ENCODE results near the gene PLET1.

The PLET1 gene

DNA sequence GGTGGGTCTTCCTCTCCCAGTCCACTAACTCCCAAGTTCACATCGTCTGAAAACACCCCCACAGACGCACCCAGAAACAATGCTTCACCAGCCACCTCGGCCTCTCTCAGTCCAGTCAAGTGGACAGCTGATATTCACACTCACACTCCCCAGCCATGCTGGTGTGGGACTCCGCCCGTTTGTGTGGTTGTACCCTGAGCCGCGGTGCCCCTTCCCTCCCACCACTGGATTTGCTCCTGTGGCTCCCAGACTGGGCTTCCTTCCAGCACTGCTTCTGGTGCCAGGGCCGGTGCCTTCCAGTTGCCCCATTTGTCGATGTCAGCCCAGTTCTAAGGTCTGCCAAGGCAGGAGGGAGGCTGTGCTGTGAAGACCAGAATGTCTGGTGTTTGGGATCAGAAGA is 37.9 kb upstream of the PLET1 start:
- no peak overlapping the region for H3K9ac ChIP-seq (ENCODE audit: low read length)
- no peaks in the 10 kb centered on the region for H4K20me1 ChIP-seq (ENCODE audit: low read depth, low read length)
- TF ChIP-seq EZH2phosphoT487 (conservative IDR thresholded peaks at IDR 0.05; ENCODE audit: low read length), result no peak
- H3K4me2 ChIP-seq (ENCODE audit: low read depth, low read length, poor library complexity, severe bottlenecking), result no peak overlapping the region
- H3K36me3 ChIP-seq (ENCODE audit: low read length), result no peaks in the 10 kb centered on the region
- H3K9me2 ChIP-seq (replicated peaks; ENCODE audit: insufficient read depth, low read length), result no peaks in the 10 kb centered on the region
- no peak overlapping the region for H3K27ac ChIP-seq (ENCODE audit: low read depth, low read length)
- H3F3A ChIP-seq (ENCODE audit: insufficient read depth), result no peaks in the 10 kb centered on the region
- H3K27me3 ChIP-seq (ENCODE audit: low read length), result no peaks in the 10 kb centered on the region
- H3K4me3 ChIP-seq (ENCODE audit: insufficient read depth, low read length, poor library complexity, severe bottlenecking), result no peak overlapping the region
- no peaks in the 10 kb centered on the region for H3K79me2 ChIP-seq (ENCODE audit: insufficient read depth, low read length)
- H3K9me3 ChIP-seq (ENCODE audit: insufficient read depth, low read length), result no peaks in the 10 kb centered on the region
- H2AFZ ChIP-seq (ENCODE audit: low read depth, low read length, severe bottlenecking), result no peak overlapping the region

DNA sequence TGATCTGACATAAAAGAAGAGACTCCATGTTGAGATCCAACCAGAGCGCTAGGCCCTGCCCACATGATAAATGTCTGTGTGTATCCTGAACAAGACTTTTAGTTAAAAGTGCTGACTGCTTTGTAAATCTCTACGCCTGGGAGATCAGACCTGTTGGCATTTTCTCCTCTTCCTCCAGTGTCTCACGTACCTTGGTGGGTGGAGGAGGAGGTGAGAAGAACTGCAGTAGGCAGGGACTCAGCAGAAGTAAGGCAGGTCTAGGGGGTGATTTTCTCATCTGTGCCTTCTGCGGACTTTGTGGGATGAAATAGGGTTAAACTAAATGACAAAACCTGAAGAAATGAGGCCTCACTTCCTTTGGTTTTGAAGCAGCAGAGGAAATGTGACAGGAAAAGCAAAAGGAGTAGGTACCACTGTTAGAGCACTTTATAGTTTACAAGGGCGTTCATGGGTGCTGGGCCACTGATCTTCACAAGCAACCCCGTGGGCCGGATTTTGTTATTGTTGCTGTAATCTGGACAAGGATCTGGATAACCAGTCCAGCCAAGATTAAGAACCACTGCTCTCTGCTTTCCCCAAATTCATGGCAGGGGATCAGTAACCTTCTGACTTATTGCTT is 36.7 kb upstream of the PLET1 start:
- Histone ChIP-seq H3F3A (ENCODE audit: insufficient read depth) (no peaks in the 10 kb centered on the region), H3K27ac (ENCODE audit: low read depth, low read length) (no peak overlapping the region), H2AFZ (ENCODE audit: low read depth, low read length, severe bottlenecking) (no peak overlapping the region), H3K4me3 (ENCODE audit: insufficient read depth, low read length, poor library complexity, severe bottlenecking) (no peak overlapping the region), H3K27me3 (ENCODE audit: low read length) (no peaks in the 10 kb centered on the region), H3K4me2 (ENCODE audit: low read depth, low read length, poor library complexity, severe bottlenecking) (no peak overlapping the region), H3K9me2 (replicated peaks; ENCODE audit: insufficient read depth, low read length) (no peaks in the 10 kb centered on the region), H3K9me3 (ENCODE audit: insufficient read depth, low read length) (no peaks in the 10 kb centered on the region), H4K20me1 (ENCODE audit: low read depth, low read length) (no peaks in the 10 kb centered on the region), H3K9ac (ENCODE audit: low read length) (no peak overlapping the region), H3K36me3 (ENCODE audit: low read length) (no peaks in the 10 kb centered on the region), H3K79me2 (ENCODE audit: insufficient read depth, low read length) (no peaks in the 10 kb centered on the region)
- TF ChIP-seq, protein P1, sequence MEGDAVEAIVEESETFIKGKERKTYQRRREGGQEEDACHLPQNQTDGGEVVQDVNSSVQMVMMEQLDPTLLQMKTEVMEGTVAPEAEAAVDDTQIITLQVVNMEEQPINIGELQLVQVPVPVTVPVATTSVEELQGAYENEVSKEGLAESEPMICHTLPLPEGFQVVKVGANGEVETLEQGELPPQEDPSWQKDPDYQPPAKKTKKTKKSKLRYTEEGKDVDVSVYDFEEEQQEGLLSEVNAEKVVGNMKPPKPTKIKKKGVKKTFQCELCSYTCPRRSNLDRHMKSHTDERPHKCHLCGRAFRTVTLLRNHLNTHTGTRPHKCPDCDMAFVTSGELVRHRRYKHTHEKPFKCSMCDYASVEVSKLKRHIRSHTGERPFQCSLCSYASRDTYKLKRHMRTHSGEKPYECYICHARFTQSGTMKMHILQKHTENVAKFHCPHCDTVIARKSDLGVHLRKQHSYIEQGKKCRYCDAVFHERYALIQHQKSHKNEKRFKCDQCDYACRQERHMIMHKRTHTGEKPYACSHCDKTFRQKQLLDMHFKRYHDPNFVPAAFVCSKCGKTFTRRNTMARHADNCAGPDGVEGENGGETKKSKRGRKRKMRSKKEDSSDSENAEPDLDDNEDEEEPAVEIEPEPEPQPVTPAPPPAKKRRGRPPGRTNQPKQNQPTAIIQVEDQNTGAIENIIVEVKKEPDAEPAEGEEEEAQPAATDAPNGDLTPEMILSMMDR (IDR thresholded peaks at IDR 0.05; ENCODE audit: insufficient read depth, low read length, poor library complexity, severe bottlenecking), result no peak
- no peak for TF ChIP-seq EZH2phosphoT487 (conservative IDR thresholded peaks at IDR 0.05; ENCODE audit: low read length)

DNA sequence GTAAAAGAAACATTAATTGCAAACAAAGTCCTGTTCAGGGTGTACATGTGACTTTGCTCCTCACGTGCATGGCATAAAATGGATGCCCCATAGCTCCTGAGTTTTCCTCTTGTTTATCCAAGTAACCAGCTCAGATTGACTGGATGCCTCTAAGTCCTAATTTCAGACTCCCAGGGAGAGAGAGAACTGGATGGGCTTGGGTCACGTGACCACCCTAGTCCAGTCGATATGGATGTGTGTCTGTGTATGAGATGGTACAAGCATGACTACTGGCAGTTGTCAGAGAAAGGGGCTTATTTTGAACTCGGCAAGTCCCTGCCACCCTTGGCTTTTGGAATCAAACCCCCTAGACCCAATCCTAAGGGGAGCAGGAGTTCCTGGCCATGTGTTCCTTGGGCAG is 35.4 kb upstream of the PLET1 start:
- H3K27ac ChIP-seq (ENCODE audit: low read depth, low read length), result no peak overlapping the region
- H3K9me2 ChIP-seq (replicated peaks; ENCODE audit: insufficient read depth, low read length), result no peaks in the 10 kb centered on the region
- no peak overlapping the region for H3K9ac ChIP-seq (ENCODE audit: low read length)
- no peaks in the 10 kb centered on the region for H3K9me3 ChIP-seq (ENCODE audit: insufficient read depth, low read length)
- TF ChIP-seq EZH2phosphoT487 (conservative IDR thresholded peaks at IDR 0.05; ENCODE audit: low read length), result no peak
- TF ChIP-seq, protein P1 (IDR thresholded peaks at IDR 0.05; ENCODE audit: insufficient read depth, low read length, poor library complexity, severe bottlenecking), result no peak
- H3K27me3 ChIP-seq (ENCODE audit: low read length), result no peaks in the 10 kb centered on the region
- no peaks in the 10 kb centered on the region for H4K20me1 ChIP-seq (ENCODE audit: low read depth, low read length)
- no peak overlapping the region for H3K4me2 ChIP-seq (ENCODE audit: low read depth, low read length, poor library complexity, severe bottlenecking)
- no peaks in the 10 kb centered on the region for H3K79me2 ChIP-seq (ENCODE audit: insufficient read depth, low read length)
- no peak overlapping the region for H3K4me3 ChIP-seq (ENCODE audit: insufficient read depth, low read length, poor library complexity, severe bottlenecking)
- no peaks in the 10 kb centered on the region for H3F3A ChIP-seq (ENCODE audit: insufficient read depth)
- no peak overlapping the region for H2AFZ ChIP-seq (ENCODE audit: low read depth, low read length, severe bottlenecking)
- no peaks in the 10 kb centered on the region for H3K36me3 ChIP-seq (ENCODE audit: low read length)

DNA sequence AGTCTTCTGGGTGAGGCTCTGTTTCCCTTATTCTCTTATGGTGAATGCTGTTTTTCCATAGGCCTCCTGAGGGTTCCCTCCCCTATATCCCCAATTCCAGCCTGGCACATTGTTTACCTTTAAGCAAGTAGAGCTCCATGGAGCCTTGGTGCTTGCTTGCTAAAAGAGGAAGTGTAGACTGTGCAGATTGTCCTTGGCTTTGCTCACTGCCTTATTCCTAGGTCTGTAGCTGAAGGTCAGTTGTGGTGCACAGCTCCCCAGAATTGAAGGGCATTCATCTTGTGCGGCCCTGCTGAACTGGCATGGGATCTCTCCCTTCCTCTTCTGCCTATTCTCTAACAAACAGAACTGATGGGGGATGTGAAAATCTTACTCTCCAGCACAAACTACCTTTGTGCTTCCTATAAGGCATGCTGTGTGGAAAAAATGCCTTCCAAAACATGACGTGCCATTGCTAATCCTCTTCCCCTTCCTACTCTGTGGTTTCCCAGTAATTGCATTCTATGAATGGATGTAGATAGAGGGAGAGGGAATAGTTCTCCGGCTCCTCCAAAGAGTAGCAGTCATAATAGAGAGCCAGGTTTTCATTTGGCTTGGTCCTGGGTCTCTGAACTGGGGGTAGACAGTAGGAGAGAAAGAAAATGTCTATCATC is 34.2 kb upstream of the PLET1 start:
- H3K9me3 ChIP-seq (ENCODE audit: insufficient read depth, low read length), result no peaks in the 10 kb centered on the region

More for the DNA sequence above, 34.2 kb upstream of the PLET1 start:
- H3K4me3 ChIP-seq (ENCODE audit: insufficient read depth, low read length, poor library complexity, severe bottlenecking), result no peak overlapping the region
- H3K9me2 ChIP-seq (replicated peaks; ENCODE audit: insufficient read depth, low read length), result no peaks in the 10 kb centered on the region
- H3K79me2 ChIP-seq (ENCODE audit: insufficient read depth, low read length), result no peaks in the 10 kb centered on the region
- H3K36me3 ChIP-seq (ENCODE audit: low read length), result no peaks in the 10 kb centered on the region
- no peak overlapping the region for H3K4me2 ChIP-seq (ENCODE audit: low read depth, low read length, poor library complexity, severe bottlenecking)
- H3K9ac ChIP-seq (ENCODE audit: low read length), result no peak overlapping the region
- H3K27me3 ChIP-seq (ENCODE audit: low read length), result no peaks in the 10 kb centered on the region
- no peaks in the 10 kb centered on the region for H4K20me1 ChIP-seq (ENCODE audit: low read depth, low read length)
- no peak overlapping the region for H3K27ac ChIP-seq (ENCODE audit: low read depth, low read length)
- H3F3A ChIP-seq (ENCODE audit: insufficient read depth), result no peaks in the 10 kb centered on the region
- H2AFZ ChIP-seq (ENCODE audit: low read depth, low read length, severe bottlenecking), result no peak overlapping the region
- TF ChIP-seq, protein P1 (IDR thresholded peaks at IDR 0.05; ENCODE audit: insufficient read depth, low read length, poor library complexity, severe bottlenecking), result no peak
- no peak for TF ChIP-seq EZH2phosphoT487 (conservative IDR thresholded peaks at IDR 0.05; ENCODE audit: low read length)
